Left ventricle myocardium inferior (tissue), 1 donor: Measurements from ENCODE around the gene LVRN. TPM values are rescaled to one million over a fixed set of nuclear protein-coding genes. Genes with fewer than 3 reads are reported as not detected.

Experiments used
- DNase-seq: peaks from one replicate; pipeline ENCODE4 v3.0.0-alpha.2; 2020
- H3K27ac ChIP-seq: fragments of 200-600 bp; replicated peaks from 2 replicates; pipeline ENCODE4 v1.8.0; 2021
- H3K27me3 ChIP-seq: fragments of 200-600 bp; 2 replicates; pipeline ENCODE4 v1.8.0; 2021; ENCODE audit warnings: low read depth
- H3K36me3 ChIP-seq: fragments of 200-600 bp; 2 replicates; pipeline ENCODE4 v1.8.0; 2021
- H3K4me1 ChIP-seq: fragments of 200-600 bp; 2 replicates; pipeline ENCODE4 v1.8.0; 2021
- H3K4me3 ChIP-seq: fragments of 200-600 bp; 2 replicates; pipeline ENCODE4 v1.8.0; 2021; ENCODE audit warnings: mild to moderate bottlenecking, moderate library complexity
- H3K9me3 ChIP-seq: fragments of 200-600 bp; replicated peaks from 2 replicates; pipeline ENCODE4 v1.8.0; 2021
- CTCF ChIP-seq: fragments of 200-600 bp; IDR thresholded peaks from 2 replicates; pipeline ENCODE4 v1.8.0; 2021; ENCODE audit warnings: antibody characterized with exemption, mild to moderate bottlenecking, borderline replicate concordance
- intact Hi-C: fragments of 100-400 bp; cut with micrococcal nuclease; formaldehyde crosslinking; loops from one replicate; pipeline ENCODE4 v1.11.0; 2022
- total RNA-seq: library from RNA; stranded (reverse); fragmentation: NEBNext Ultra II Directional; extraction: Animal tissue kit (Norgen Biotek cat#: 25700); gene quantifications from one replicate; pipeline ENCODE4 v1.2.1, GENCODE V29; 2021
- donor health status: DM: no; HTN: yes; CAD: no; lungs with severe emphysema.

The LVRN gene
- total RNA-seq, 1 donor from 2014 or later, result 0.14 TPM

DNA sequence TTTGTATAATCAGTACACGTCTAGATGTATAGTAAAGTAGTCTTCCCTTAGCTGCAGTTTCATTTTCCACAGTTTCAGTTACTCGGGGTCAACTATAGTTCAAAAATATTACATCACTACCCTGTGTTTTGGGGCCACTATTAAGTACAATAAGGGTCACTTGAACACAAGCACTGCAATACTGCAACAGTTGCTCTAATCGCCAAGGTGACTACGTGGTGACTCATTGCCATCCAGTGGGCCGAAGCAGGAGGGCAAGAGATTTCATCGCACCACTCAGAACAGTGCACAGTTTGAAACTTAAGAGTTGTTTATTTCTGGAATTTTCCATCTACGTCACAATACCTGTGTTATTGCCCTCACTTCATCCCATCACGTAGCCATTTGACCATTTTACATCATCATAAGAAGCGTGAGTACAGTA, 69.8 kb downstream of the LVRN start, which contains the start of gene ARL14EPL:
ARL14EPL (plus strand) TSS at position 379 of the 424 bp plus-strand sequence. CDS start 18,994 bp downstream, outside the sequence.
- Histone ChIP-seq H3K27ac (no peak within 1 kb of the TSS), H3K27me3 (peaks cover 6% of the 10 kb centered on the region), H3K9me3 (no peaks in the 10 kb centered on the region), H3K4me1 (no peaks in the 10 kb centered on the region), H3K4me3 (no peak within 1 kb of the TSS), H3K36me3 (no peaks in the 10 kb centered on the region)
- peak; percentile 14 for DNase-seq
- intact Hi-C loops, result no loop called here
- TF ChIP-seq CTCF, result peak; percentile 47

- TF ChIP-seq CTCF, result no peak
- Histone ChIP-seq H3K9me3 (no peaks in the 10 kb centered on the region), H3K36me3 (no peaks in the 10 kb centered on the region), H3K27ac (no peak overlapping the region), H3K27me3 (peaks cover 8% of the 10 kb centered on the region), H3K4me3 (no peak overlapping the region), H3K4me1 (no peaks in the 10 kb centered on the region)
- intact Hi-C loops, result no loop called here
- DNase-seq, result no peak
Measured at GRCh38 chr5:116032991-116033390, 70.7 kb downstream of the LVRN start.

- Histone ChIP-seq H3K4me1 (no peaks in the 10 kb centered on the region), H3K4me3 (no peak overlapping the region), H3K9me3 (no peaks in the 10 kb centered on the region), H3K36me3 (no peaks in the 10 kb centered on the region), H3K27ac (no peak overlapping the region), H3K27me3 (peaks cover 19% of the 10 kb centered on the region)
- intact Hi-C loops, result no loop called here
- DNase-seq, result no peak
- no peak for TF ChIP-seq CTCF
Measured at GRCh38 chr5:116035123-116035522, 72.8 kb downstream of the LVRN start.

DNA sequence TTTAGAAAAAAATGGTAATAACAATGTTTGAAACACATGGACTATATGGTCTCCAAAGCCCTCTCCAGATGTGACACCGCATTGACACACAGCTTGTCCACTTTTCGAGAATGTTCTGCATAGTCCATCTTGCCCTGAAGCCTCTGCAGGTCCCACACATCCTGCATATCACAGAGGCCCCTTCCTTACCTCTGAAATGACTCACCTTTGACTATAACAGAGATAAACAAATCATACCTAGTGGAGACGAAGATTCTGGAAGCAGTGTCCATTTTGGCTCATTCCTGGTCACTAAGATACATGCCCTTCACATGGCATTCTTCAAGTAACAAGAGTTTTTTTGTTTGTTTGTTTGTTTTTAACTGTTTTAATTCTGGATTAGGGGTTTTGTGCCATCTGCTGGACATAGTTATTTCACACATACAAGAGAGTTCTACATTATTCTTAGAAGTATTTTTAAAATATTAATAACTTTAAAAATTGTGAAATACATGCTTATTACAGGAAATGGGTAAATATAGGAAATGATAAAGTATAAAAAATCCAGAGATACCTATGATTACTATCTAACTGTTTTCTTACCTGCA, 75.1 kb downstream of the LVRN start:
- no peak for TF ChIP-seq CTCF

DNA sequence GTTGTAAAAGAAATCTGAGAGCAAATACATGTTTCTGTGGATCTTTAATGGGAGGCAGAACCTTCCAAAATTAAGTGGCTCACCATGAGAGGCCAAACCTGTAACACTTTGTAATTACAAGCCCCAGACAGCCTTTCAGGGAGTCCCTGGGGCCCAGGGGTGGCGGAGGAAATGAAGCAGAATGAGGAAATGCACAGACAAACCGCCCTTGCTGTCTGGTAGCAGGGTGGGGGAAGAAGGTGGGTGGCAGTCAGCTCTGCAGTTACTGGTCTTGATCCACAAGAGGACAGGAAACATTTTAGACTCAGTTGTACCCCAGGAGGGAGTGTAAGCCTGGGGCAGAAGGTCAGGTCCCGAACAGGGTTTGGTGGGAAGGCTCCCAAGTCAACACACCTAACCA, 76.5 kb downstream of the LVRN start:
- Histone ChIP-seq H3K9me3 (no peaks in the 10 kb centered on the region), H3K4me3 (no peak overlapping the region), H3K27ac (no peak overlapping the region), H3K36me3 (no peaks in the 10 kb centered on the region), H3K4me1 (no peaks in the 10 kb centered on the region), H3K27me3 (peaks cover 23% of the 10 kb centered on the region)
- TF ChIP-seq CTCF, result no peak
- intact Hi-C loops, result no loop called here
- no peak for DNase-seq

More for the DNA sequence above, 75.1 kb downstream of the LVRN start:
- no peak overlapping the region for H3K27ac ChIP-seq
- no peaks in the 10 kb centered on the region for H3K9me3 ChIP-seq
- intact Hi-C loops, result no loop called here
- H3K27me3 ChIP-seq, result peaks cover 23% of the 10 kb centered on the region
- H3K4me1 ChIP-seq, result no peaks in the 10 kb centered on the region
- no peaks in the 10 kb centered on the region for H3K36me3 ChIP-seq
- no peak for DNase-seq
- H3K4me3 ChIP-seq, result no peak overlapping the region
